Measurements from ENCODE around the gene ZNF565. TPM values are rescaled to one million over a fixed set of nuclear protein-coding genes. Genes with fewer than 3 reads are reported as not detected.

The ZNF565 gene
- total and polyA plus RNA-seq, 10 of the 15 experiments (the other 5 are each of a cell fraction or from before 2014, with no cell fraction given) = 0.72 to 2.2 (median 1.8) TPM

GRCh38 chr19:36215276-36216123 is 1.0 kb upstream of the ZNF565 start (continued):
- TF ChIP-seq BMI1 (IDR thresholded peaks at IDR 0.05; ENCODE audit: borderline replicate concordance) = no peak
- peak; percentile 80 for TF ChIP-seq MLLT1 (IDR thresholded peaks at IDR 0.05)
- no peak for TF ChIP-seq RAD51 (IDR thresholded peaks at IDR 0.05)
- no peak for TF ChIP-seq CREM (IDR thresholded peaks at IDR 0.05; ENCODE audit: low read depth)
- TF ChIP-seq ESRRA (IDR thresholded peaks at IDR 0.05; ENCODE audit: low read length) = no peak
- no peak for TF ChIP-seq HDAC2 (IDR thresholded peaks at IDR 0.05)
- TF ChIP-seq EGR1 (IDR thresholded peaks at IDR 0.05; ENCODE audit: borderline replicate concordance in 1 of 2, low read depth in 2 of 2, low read length in 2 of 2) = peak in 1 of 2 experiments; percentile 51; a peak in 1 of 3 replicates
- 0 out of 2 replicates have a peak, but pooled peaks have one; percentile 50 for TF ChIP-seq ZNF207 (IDR thresholded peaks at IDR 0.05; ENCODE audit: borderline replicate concordance)
- no peak for TF ChIP-seq HDAC6 (IDR thresholded peaks at IDR 0.05; ENCODE audit: unreplicated experiment)
- TF ChIP-seq IRF4 (IDR thresholded peaks at IDR 0.05; ENCODE audit: low read depth, low read length) = no peak
- peak; percentile 20 for TF ChIP-seq SKIL (IDR thresholded peaks at IDR 0.05; ENCODE audit: low read depth, poor library complexity, severe bottlenecking)
- no peak for TF ChIP-seq RCOR1 (conservative IDR thresholded peaks at IDR 0.05; ENCODE audit: low read depth, low read length)
- TF ChIP-seq, protein P1, sequence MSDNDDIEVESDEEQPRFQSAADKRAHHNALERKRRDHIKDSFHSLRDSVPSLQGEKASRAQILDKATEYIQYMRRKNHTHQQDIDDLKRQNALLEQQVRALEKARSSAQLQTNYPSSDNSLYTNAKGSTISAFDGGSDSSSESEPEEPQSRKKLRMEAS (IDR thresholded peaks at IDR 0.05; ENCODE audit: low read depth, low read length) = no peak
- no peak for TF ChIP-seq FOXK2 (IDR thresholded peaks at IDR 0.05)
- no peak for TF ChIP-seq MYB (IDR thresholded peaks at IDR 0.05; ENCODE audit: borderline replicate concordance, low read depth, low read length)
- no peak for TF ChIP-seq REST (IDR thresholded peaks at IDR 0.05; ENCODE audit: low read depth, low read length)
- no peak for TF ChIP-seq EP300 (IDR thresholded peaks at IDR 0.05; ENCODE audit: borderline replicate concordance in 1 of 2, control insufficient read depth in 1 of 2, low read depth in 2 of 2, low read length in 2 of 2)
